ENCODE results near the gene SPPL2B. TPM values are rescaled to one million over a fixed set of nuclear protein-coding genes. Genes with fewer than 3 reads are reported as not detected.

SPPL2B gene
- total and polyA plus RNA-seq, 9 donors: 1.5 to 66.6 (median 47.9) TPM

GRCh38 chr19:2315818-2316353 is 12.6 kb upstream of the SPPL2B start:
- no peaks in the 10 kb centered on the region for H3K27me3 ChIP-seq
- peaks cover 0 to 5% of the 10 kb centered on the region in 2 donors for H3K9me3 ChIP-seq
- no peaks in the 10 kb centered on the region for H3K4me1 ChIP-seq (ENCODE audit: insufficient read depth)
- no peaks in the 10 kb centered on the region for H3K36me3 ChIP-seq
- DNase-seq: no peak
- intact Hi-C loops (cut with DNase I): no loop called here
- TF ChIP-seq EP300 (IDR thresholded peaks at IDR 0.05) (no peak), POLR2A (IDR thresholded peaks at IDR 0.05) (no peak)
- H3K27ac ChIP-seq: no peak overlapping the region
- 27 to 31% (median 28%) methylated on average over 22 of the region's 22 CpGs for WGBS, 3 donors
- no peak overlapping the region for H3K4me3 ChIP-seq

- no peaks in the 10 kb centered on the region for H3K4me1 ChIP-seq (ENCODE audit: insufficient read depth)
- H3K4me3 ChIP-seq: no peak overlapping the region
- 91 to 92% (median 91%) methylated on average over 13 of the region's 13 CpGs for WGBS, 3 donors
- no peak overlapping the region for H3K27ac ChIP-seq
- TF ChIP-seq POLR2A (IDR thresholded peaks at IDR 0.05) (no peak), EP300 (IDR thresholded peaks at IDR 0.05) (no peak)
- TF ChIP-seq, protein P1, sequence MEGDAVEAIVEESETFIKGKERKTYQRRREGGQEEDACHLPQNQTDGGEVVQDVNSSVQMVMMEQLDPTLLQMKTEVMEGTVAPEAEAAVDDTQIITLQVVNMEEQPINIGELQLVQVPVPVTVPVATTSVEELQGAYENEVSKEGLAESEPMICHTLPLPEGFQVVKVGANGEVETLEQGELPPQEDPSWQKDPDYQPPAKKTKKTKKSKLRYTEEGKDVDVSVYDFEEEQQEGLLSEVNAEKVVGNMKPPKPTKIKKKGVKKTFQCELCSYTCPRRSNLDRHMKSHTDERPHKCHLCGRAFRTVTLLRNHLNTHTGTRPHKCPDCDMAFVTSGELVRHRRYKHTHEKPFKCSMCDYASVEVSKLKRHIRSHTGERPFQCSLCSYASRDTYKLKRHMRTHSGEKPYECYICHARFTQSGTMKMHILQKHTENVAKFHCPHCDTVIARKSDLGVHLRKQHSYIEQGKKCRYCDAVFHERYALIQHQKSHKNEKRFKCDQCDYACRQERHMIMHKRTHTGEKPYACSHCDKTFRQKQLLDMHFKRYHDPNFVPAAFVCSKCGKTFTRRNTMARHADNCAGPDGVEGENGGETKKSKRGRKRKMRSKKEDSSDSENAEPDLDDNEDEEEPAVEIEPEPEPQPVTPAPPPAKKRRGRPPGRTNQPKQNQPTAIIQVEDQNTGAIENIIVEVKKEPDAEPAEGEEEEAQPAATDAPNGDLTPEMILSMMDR (IDR thresholded peaks at IDR 0.05): no peak
- H3K27me3 ChIP-seq: no peaks in the 10 kb centered on the region
- intact Hi-C loops (cut with DNase I): no loop called here
- H3K9me3 ChIP-seq: peaks cover 0 to 5% of the 10 kb centered on the region in 2 donors
- DNase-seq: no peak
- no peaks in the 10 kb centered on the region for H3K36me3 ChIP-seq
Observed at GRCh38 chr19:2317300-2317699, 11.2 kb upstream of the SPPL2B start.

- intact Hi-C loops (cut with DNase I): no loop called here
- H3K4me1 ChIP-seq (ENCODE audit: insufficient read depth): no peaks in the 10 kb centered on the region
- H3K9me3 ChIP-seq: peaks cover 0 to 5% of the 10 kb centered on the region in 2 donors
- no peaks in the 10 kb centered on the region for H3K27me3 ChIP-seq
- no peaks in the 10 kb centered on the region for H3K36me3 ChIP-seq
- DNase-seq: no peak
- TF ChIP-seq POLR2A (IDR thresholded peaks at IDR 0.05): no peak
- 73 to 81% (median 78%) methylated on average over 25 of the region's 25 CpGs for WGBS, 3 donors
- H3K27ac ChIP-seq: no peak overlapping the region
- H3K4me3 ChIP-seq: no peak overlapping the region
Observed at GRCh38 chr19:2317756-2318155, 10.7 kb upstream of the SPPL2B start.

DNA sequence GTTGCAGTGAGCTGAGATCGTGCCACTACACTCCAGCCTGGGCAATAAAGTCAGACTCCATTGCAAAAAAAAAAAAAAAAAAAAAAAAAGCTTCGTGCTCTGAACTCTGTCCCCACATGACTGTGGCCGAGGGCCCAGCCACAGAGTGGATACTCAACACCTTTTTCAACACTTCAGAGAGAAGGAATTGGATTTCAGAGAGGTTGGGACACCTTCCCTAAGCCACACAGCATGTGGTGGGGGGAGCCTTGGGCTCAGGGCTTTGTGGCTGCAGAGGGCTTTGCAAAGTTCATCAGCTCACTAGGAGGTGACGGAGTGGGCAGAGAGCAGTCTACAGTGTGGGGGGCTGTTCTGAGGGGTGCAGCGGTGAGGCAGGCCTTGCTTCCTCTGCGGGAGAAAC is 9.6 kb upstream of the SPPL2B start:
- TF ChIP-seq, protein P1 (IDR thresholded peaks at IDR 0.05): no peak
- TF ChIP-seq EP300 (IDR thresholded peaks at IDR 0.05) (no peak), POLR2A (IDR thresholded peaks at IDR 0.05) (no peak)
- H3K4me3 ChIP-seq: no peak overlapping the region
- H3K36me3 ChIP-seq: no peaks in the 10 kb centered on the region
- WGBS, 3 donors: 89 to 91% (median 90%) methylated on average over 6 of the region's 6 CpGs
- no peak for DNase-seq
- intact Hi-C loops (cut with DNase I): no loop called here
- no peaks in the 10 kb centered on the region for H3K4me1 ChIP-seq (ENCODE audit: insufficient read depth)
- no peak overlapping the region for H3K27ac ChIP-seq
- no peaks in the 10 kb centered on the region for H3K27me3 ChIP-seq
- peaks cover 0 to 5% of the 10 kb centered on the region in 2 donors for H3K9me3 ChIP-seq

DNA sequence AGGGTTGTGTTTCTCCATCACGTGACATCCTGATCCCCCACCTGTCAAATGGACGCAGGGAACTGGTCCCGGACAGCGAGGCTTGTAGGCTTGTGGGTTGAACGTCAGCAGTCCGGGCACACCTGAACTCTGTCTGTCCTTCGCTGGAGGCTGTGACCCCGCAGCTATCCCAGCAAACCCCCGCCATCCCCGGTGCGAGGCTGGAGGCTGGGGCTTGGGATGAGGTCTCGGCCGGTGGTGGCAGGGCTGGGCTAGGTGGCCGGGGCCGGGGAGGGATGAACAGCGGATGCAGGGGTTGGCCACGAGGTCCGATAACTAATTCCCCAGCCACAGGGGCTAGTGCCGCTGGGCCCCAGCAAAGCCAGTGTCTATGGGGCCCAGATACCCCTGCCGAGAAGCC is 8.9 kb upstream of the SPPL2B start:
- intact Hi-C loops (cut with DNase I): no loop called here

More for the DNA sequence above, 8.9 kb upstream of the SPPL2B start:
- 87 to 93% (median 91%) methylated on average over 17 to 20 of the region's 20 CpGs for WGBS, 3 donors
- Histone ChIP-seq H3K4me3 (no peak overlapping the region), H3K9me3 (peaks cover 0 to 5% of the 10 kb centered on the region in 2 donors), H3K27me3 (no peaks in the 10 kb centered on the region), H3K27ac (no peak overlapping the region), H3K4me1 (ENCODE audit: insufficient read depth) (no peaks in the 10 kb centered on the region), H3K36me3 (no peaks in the 10 kb centered on the region)
- TF ChIP-seq EP300 (IDR thresholded peaks at IDR 0.05) (no peak), POLR2A (IDR thresholded peaks at IDR 0.05) (no peak)
- TF ChIP-seq, protein P1 (IDR thresholded peaks at IDR 0.05): no peak
- no peak for DNase-seq

All from ovary (tissue), 9 donors.